CD14-positive monocyte (primary cell): Measurements from ENCODE around the gene HM13. TPM values are rescaled to one million over a fixed set of nuclear protein-coding genes. Genes with fewer than 3 reads are reported as not detected.

ENCODE experiments used
- DNase-seq, 3 donors: peaks; one replicate each; pipeline ENCODE4 v3.0.0-alpha.2; 2011 to 2022
- H2AFZ ChIP-seq: 2 replicates; pipeline ENCODE4 v1.6.0; 2012; ENCODE audit warnings: mild to moderate bottlenecking, low read depth, low read length, inconsistent platforms; ENCODE audit not compliant: insufficient read depth, poor library complexity, severe bottlenecking
- H3K27ac ChIP-seq, 2 donors: 1 replicate in 1 of 2; 2 replicates in 1 of 2; pipeline ENCODE4 v1.5.1; 2012 to 2013; ENCODE audit warnings: low read length in 2 of 2, control low read depth in 1 of 2, inconsistent platforms in 1 of 2, low read depth in 1 of 2, mild to moderate bottlenecking in 1 of 2
- H3K27me3 ChIP-seq, 2 donors: one replicate each; pipeline versions ENCODE4 v1.6.0 to v1.6.1; 2011 to 2013; ENCODE audit warnings: low read length in 2 of 2; ENCODE audit not compliant: control insufficient read depth in 2 of 2, insufficient read depth in 2 of 2
- H3K36me3 ChIP-seq, 2 donors: replicated peaks in 1 of 2; 1 replicate in 1 of 2; 2 replicates in 1 of 2; pipeline versions ENCODE4 v1.5.1 to v1.6.1; 2012 to 2013; ENCODE audit warnings: low read length in 2 of 2, control low read depth in 1 of 2, inconsistent platforms in 1 of 2, mild to moderate bottlenecking in 1 of 2; ENCODE audit not compliant: insufficient read depth in 2 of 2, control insufficient read depth in 1 of 2
- H3K4me1 ChIP-seq, 2 donors: 1 replicate in 1 of 2; 2 replicates in 1 of 2; pipeline versions ENCODE4 v1.5.1 to v1.6.1; 2012 to 2013; ENCODE audit warnings: low read length in 2 of 2, control low read depth in 1 of 2, inconsistent platforms in 1 of 2, mild to moderate bottlenecking in 1 of 2, moderate library complexity in 1 of 2; ENCODE audit not compliant: insufficient read depth in 2 of 2, control insufficient read depth in 1 of 2
- H3K4me2 ChIP-seq: replicated peaks from 2 replicates; pipeline ENCODE3; 2012; ENCODE audit warnings: low read length, moderate library complexity, mild to moderate bottlenecking; ENCODE audit not compliant: poor library complexity, severe bottlenecking; ENCODE audit errors: extremely low read depth
- H3K4me3 ChIP-seq, 3 experiments: fragments of 200-600 bp in 1 of 3; sonication (generic) in 1 of 3; replicated peaks in 1 of 3; 1 replicate in 2 of 3; 2 replicates in 1 of 3; pipeline ENCODE4 v1.5.1; 2011 to 2013; ENCODE audit warnings: low read length in 3 of 3, mild to moderate bottlenecking in 3 of 3, control low read depth in 2 of 3, low read depth in 2 of 3, inconsistent platforms in 1 of 3, moderate library complexity in 1 of 3
- H3K79me2 ChIP-seq: 2 replicates; pipeline ENCODE4 v1.6.0; 2012; ENCODE audit warnings: mild to moderate bottlenecking, control low read depth, inconsistent platforms, low read length, moderate library complexity; ENCODE audit not compliant: insufficient read depth
- H3K9ac ChIP-seq: 2 replicates; pipeline ENCODE4 v1.6.0; 2017; ENCODE audit warnings: low read length, mild to moderate bottlenecking; ENCODE audit not compliant: insufficient read depth, poor library complexity, severe bottlenecking
- H3K9me3 ChIP-seq, 2 donors: replicated peaks in 1 of 2; 1 replicate in 1 of 2; 2 replicates in 1 of 2; pipeline versions ENCODE4 v1.5.1 to v1.6.1; 2012 to 2013; ENCODE audit warnings: low read length in 2 of 2, control low read depth in 1 of 2; ENCODE audit not compliant: control insufficient read depth in 1 of 2, insufficient read depth in 1 of 2
- H4K20me1 ChIP-seq: 2 replicates; pipeline ENCODE4 v1.6.0; 2012; ENCODE audit warnings: mild to moderate bottlenecking, low read length, control low read depth, moderate library complexity; ENCODE audit not compliant: insufficient read depth
- H3K27ac Mint-ChIP-seq, 7 donors: one replicate each; pipeline ENCODE4 v1.8.0; 2020; ENCODE audit warnings: mild to moderate bottlenecking in 7 of 7, mixed read lengths in 7 of 7, moderate library complexity in 6 of 7, inconsistent platforms in 2 of 7
- H3K27me3 Mint-ChIP-seq, 3 donors: one replicate each; pipeline ENCODE4 v1.8.0; 2021 to 2022; ENCODE audit warnings: low read depth in 3 of 3, mild to moderate bottlenecking in 3 of 3, mixed read lengths in 3 of 3, moderate library complexity in 3 of 3, inconsistent platforms in 1 of 3
- H3K36me3 Mint-ChIP-seq, 2 donors: one replicate each; pipeline ENCODE4 v1.8.0; 2020; ENCODE audit warnings: mixed read lengths in 2 of 2, inconsistent platforms in 1 of 2, mild to moderate bottlenecking in 1 of 2
- H3K4me1 Mint-ChIP-seq: one replicate; pipeline ENCODE4 v1.8.0; 2020; ENCODE audit warnings: mild to moderate bottlenecking, mixed read lengths
- H3K4me3 Mint-ChIP-seq, 2 donors: one replicate each; pipeline ENCODE4 v1.8.0; 2020; ENCODE audit warnings: mild to moderate bottlenecking in 2 of 2, mixed read lengths in 2 of 2, moderate library complexity in 1 of 2
- H3K9me3 Mint-ChIP-seq, 7 donors: one replicate each; pipeline ENCODE4 v1.8.0; 2020 to 2022; ENCODE audit warnings: mixed read lengths in 7 of 7, mild to moderate bottlenecking in 6 of 7, moderate library complexity in 6 of 7, inconsistent platforms in 2 of 7
- WGBS: methylation state at CpG from one replicate; pipeline ENCODE4 v1.1.5; 2013; ENCODE audit warnings: missing lambda C conversion rate; ENCODE audit not compliant: insufficient coverage; 5-methylcytosine and 5-hydroxymethylcytosine counted together
- intact Hi-C, 2 donors: fragments of 100-400 bp; cut with micrococcal nuclease; formaldehyde crosslinking; loops; one replicate each; pipeline versions ENCODE4 v1.15.0 to v1.15.1; 2023
- polyA plus RNA-seq, 3 donors: library from polyadenylated mRNA; depleted of rRNA in 1 of 3; unstranded in 2 of 3; stranded (reverse) in 1 of 3; fragments of 300-500 nt in 2 of 3; fragments of >200 nt in 1 of 3; fragmentation: Illumina TruSeq in 2 of 3; gene quantifications; 1 replicate in 2 of 3; 2 replicates in 1 of 3; pipeline ENCODE4 v1.2.3, GENCODE V29; 2012 to 2021
- TF ChIP-seq, protein P1 (sequence below): fragments of 200-600 bp; IDR thresholded peaks from one replicate; pipeline ENCODE4 v1.8.0; 2022; ENCODE audit warnings: antibody characterized with exemption, mild to moderate bottlenecking

The HM13 gene
- polyA plus RNA-seq, 3 donors = 199 to 329 (median 320) TPM

- no peaks in the 10 kb centered on the region for H3K36me3 ChIP-seq
- H3K79me2 ChIP-seq = no peaks in the 10 kb centered on the region
- H3K4me1 ChIP-seq = peaks cover 4 to 8% of the 10 kb centered on the region in 2 donors
- H4K20me1 ChIP-seq = no peaks in the 10 kb centered on the region
- intact Hi-C loops = no loop called here
- Mint-ChIP-seq H3K36me3 (no peaks in the 10 kb centered on the region), H3K9me3 (peaks cover 0 to 9% (median 3%) of the 10 kb centered on the region in 7 donors), H3K27ac (no peak overlapping the region), H3K27me3 (peaks cover 31 to 39% (median 36%) of the 10 kb centered on the region in 3 donors), H3K4me1 (peaks cover 11% of the 10 kb centered on the region), H3K4me3 (no peak overlapping the region)
- no peak overlapping the region for H3K27ac ChIP-seq
- H3K27me3 ChIP-seq = peaks cover 13 to 27% of the 10 kb centered on the region in 2 donors
- no peak overlapping the region for H3K9ac ChIP-seq
- no peak overlapping the region for H3K4me2 ChIP-seq
- H3K9me3 ChIP-seq = peaks cover 0 to 3% of the 10 kb centered on the region in 2 donors
- H3K4me3 ChIP-seq = no peak overlapping the region
- DNase-seq = no peak
- WGBS = 100% methylated on average over 2 of the region's 3 CpGs
- TF ChIP-seq, protein P1, sequence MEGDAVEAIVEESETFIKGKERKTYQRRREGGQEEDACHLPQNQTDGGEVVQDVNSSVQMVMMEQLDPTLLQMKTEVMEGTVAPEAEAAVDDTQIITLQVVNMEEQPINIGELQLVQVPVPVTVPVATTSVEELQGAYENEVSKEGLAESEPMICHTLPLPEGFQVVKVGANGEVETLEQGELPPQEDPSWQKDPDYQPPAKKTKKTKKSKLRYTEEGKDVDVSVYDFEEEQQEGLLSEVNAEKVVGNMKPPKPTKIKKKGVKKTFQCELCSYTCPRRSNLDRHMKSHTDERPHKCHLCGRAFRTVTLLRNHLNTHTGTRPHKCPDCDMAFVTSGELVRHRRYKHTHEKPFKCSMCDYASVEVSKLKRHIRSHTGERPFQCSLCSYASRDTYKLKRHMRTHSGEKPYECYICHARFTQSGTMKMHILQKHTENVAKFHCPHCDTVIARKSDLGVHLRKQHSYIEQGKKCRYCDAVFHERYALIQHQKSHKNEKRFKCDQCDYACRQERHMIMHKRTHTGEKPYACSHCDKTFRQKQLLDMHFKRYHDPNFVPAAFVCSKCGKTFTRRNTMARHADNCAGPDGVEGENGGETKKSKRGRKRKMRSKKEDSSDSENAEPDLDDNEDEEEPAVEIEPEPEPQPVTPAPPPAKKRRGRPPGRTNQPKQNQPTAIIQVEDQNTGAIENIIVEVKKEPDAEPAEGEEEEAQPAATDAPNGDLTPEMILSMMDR = no peak
- H2AFZ ChIP-seq = no peak overlapping the region
Observed at GRCh38 chr20:31489152-31489551, 25.1 kb upstream of the HM13 start.

DNA sequence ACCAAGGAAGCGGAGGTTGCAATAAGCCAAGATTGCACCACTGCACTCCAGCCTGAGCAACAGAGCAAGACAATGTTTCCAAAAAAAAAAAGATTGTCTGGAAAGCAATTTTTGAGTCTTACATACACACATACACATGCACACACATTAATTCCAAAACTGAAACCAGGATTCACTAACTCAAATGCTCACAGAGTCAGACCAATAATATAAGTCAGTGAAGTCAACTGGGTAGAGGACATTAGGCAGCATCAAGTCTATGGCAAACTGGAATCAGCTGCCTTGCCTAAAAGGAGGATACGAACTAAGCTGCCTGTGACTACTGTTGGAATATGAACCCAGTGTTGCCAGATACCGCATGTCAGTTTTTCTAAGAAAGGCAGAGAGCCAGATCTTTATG lies 23.5 kb upstream of the HM13 start:
- H3K4me1 ChIP-seq = peaks cover under 1 to 3% of the 10 kb centered on the region in 2 donors
- H3K79me2 ChIP-seq = no peaks in the 10 kb centered on the region
- 95% methylated on average over 3 of the region's 3 CpGs for WGBS
- H3K4me3 ChIP-seq = no peak overlapping the region
- no peak overlapping the region for H3K27ac ChIP-seq
- H2AFZ ChIP-seq = no peak overlapping the region
- peaks cover 8 to 14% of the 10 kb centered on the region in 2 donors for H3K27me3 ChIP-seq
- no peaks in the 10 kb centered on the region for H4K20me1 ChIP-seq
- Mint-ChIP-seq H3K27ac (no peak overlapping the region), H3K27me3 (peaks cover 16 to 24% (median 23%) of the 10 kb centered on the region in 3 donors), H3K4me1 (peaks cover 4% of the 10 kb centered on the region), H3K9me3 (peaks cover 0 to 3% (median 0%) of the 10 kb centered on the region in 7 donors), H3K36me3 (no peaks in the 10 kb centered on the region), H3K4me3 (no peak overlapping the region)
- no peak overlapping the region for H3K9ac ChIP-seq
- H3K9me3 ChIP-seq = no peaks in the 10 kb centered on the region
- intact Hi-C loops = no loop called here
- no peak for DNase-seq
- no peaks in the 10 kb centered on the region for H3K36me3 ChIP-seq
- TF ChIP-seq, protein P1 = no peak
- H3K4me2 ChIP-seq = no peak overlapping the region
